HCT116 (cell line): ENCODE results near the gene GMDS. TPM values are rescaled to one million over a fixed set of nuclear protein-coding genes. Genes with fewer than 3 reads are reported as not detected.

Experiments used
- ATAC-seq: fragments of 200-7000 bp; cut with Tn5 transposase; 2 replicates; pipeline ENCODE4 v1.9.1; 2020; ENCODE audit warnings: mild to moderate bottlenecking, moderate library complexity
- BruUV-seq: library from RNA; stranded (reverse); fragments of 400-500 nt; replicated peaks from 2 replicates; lab custom pipeline; 2021; lab: Mats Ljungman, UMichigan
- CTCF ChIA-PET: fragments of 300-600 bp; sonication (Branson Sonifier 250); formaldehyde crosslinking; loops from one replicate; lab custom pipeline; 2021; ENCODE audit warnings: antibody characterized with exemption; lab: Charles Lee
- POLR2A ChIA-PET: fragments of 300-600, 350-600 bp; sonication (Branson Sonifier 250); formaldehyde crosslinking; loops from one replicate; lab custom pipeline; 2021; ENCODE audit warnings: antibody characterized with exemption; lab: Charles Lee
- RAD21 ChIA-PET, 2 experiments: fragments of 300-600 bp; sonication (Branson Sonifier 250); formaldehyde crosslinking; loops; one replicate each; lab custom pipeline; 2023; ENCODE audit warnings: low total read pairs in 2 of 2; ENCODE audit not compliant: uncharacterized antibody in 2 of 2, unreplicated experiment in 2 of 2, low non-redundant PET in 1 of 2; lab: Charles Lee
- DNase-seq: peaks from one replicate; pipeline ENCODE4 v3.0.0-alpha.2; 2010; ENCODE audit warnings: low read depth, low spot score
- H2AFZ ChIP-seq: fragments of 200-600 bp; shearing (Covaris generic), sonication (generic); 2 replicates; pipeline ENCODE4 v1.6.1; 2017; ENCODE audit warnings: low read depth, mixed run types, mixed read lengths, antibody characterized with exemption, low read length; ENCODE audit not compliant: poor library complexity, severe bottlenecking
- H3K27ac ChIP-seq: 2 replicates; pipeline ENCODE4 v1.5.1; 2012; ENCODE audit warnings: low read depth, low read length
- H3K27me3 ChIP-seq: fragments of 200-600 bp; sonication (generic); 2 replicates; pipeline ENCODE4 v1.6.1; 2016; ENCODE audit warnings: mixed run types, low read length, mixed read lengths; ENCODE audit not compliant: insufficient read depth
- H3K36me3 ChIP-seq, 2 experiments: fragments of 200-500 bp in 1 of 2; fragments of 200-600 bp in 1 of 2; sonication (Bioruptor generic) in 1 of 2; sonication (generic) in 1 of 2; 2 replicates each; pipeline versions ENCODE4 v1.5.1 to v1.6.1; 2014 to 2016; ENCODE audit warnings: low read length in 2 of 2, inconsistent platforms in 1 of 2, mixed read lengths in 1 of 2, mixed run types in 1 of 2; ENCODE audit not compliant: insufficient read depth in 2 of 2, control insufficient read depth in 1 of 2
- H3K4me1 ChIP-seq, 2 experiments: fragments of 200-600 bp in 1 of 2; sonication (generic) in 1 of 2; 2 replicates each; pipeline versions ENCODE4 v1.5.1 to v1.6.1; 2012 to 2017; ENCODE audit warnings: low read length in 2 of 2, inconsistent platforms in 1 of 2, mild to moderate bottlenecking in 1 of 2, mixed read lengths in 1 of 2, mixed run types in 1 of 2, moderate library complexity in 1 of 2; ENCODE audit not compliant: insufficient read depth in 2 of 2, control insufficient read depth in 1 of 2
- H3K4me2 ChIP-seq: fragments of 200-600 bp; sonication (generic); 2 replicates; pipeline ENCODE4 v1.6.1; 2017; ENCODE audit warnings: mixed run types, low read length, mixed read lengths
- H3K4me3 ChIP-seq, 2 experiments: fragments of 200-600 bp in 1 of 2; sonication (generic) in 1 of 2; replicated peaks in 1 of 2; 2 replicates each; pipeline ENCODE4 v1.5.1; 2011 to 2016; ENCODE audit warnings: low read length in 2 of 2, control low read depth in 1 of 2, low read depth in 1 of 2, mild to moderate bottlenecking in 1 of 2, mixed read lengths in 1 of 2, mixed run types in 1 of 2
- H3K79me2 ChIP-seq: fragments of 200-600 bp; sonication (generic); 2 replicates; pipeline ENCODE4 v1.6.1; 2017; ENCODE audit warnings: mild to moderate bottlenecking, mixed run types, low read length, moderate library complexity, mixed read lengths; ENCODE audit not compliant: insufficient read depth
- H3K9ac ChIP-seq: fragments of 200-600 bp; sonication (generic); 2 replicates; pipeline ENCODE4 v1.6.1; 2016; ENCODE audit warnings: low read length, mixed read lengths
- H3K9me2 ChIP-seq: fragments of 200-600 bp; sonication (generic), shearing (Covaris generic); 2 replicates; pipeline ENCODE4 v1.6.1; 2017; ENCODE audit warnings: mixed run types, mild to moderate bottlenecking, moderate library complexity; ENCODE audit not compliant: insufficient read depth
- H3K9me3 ChIP-seq, 2 experiments: fragments of 200-500 bp in 1 of 2; fragments of 200-600 bp in 1 of 2; sonication (Bioruptor generic) in 1 of 2; sonication (generic) in 1 of 2; 2 replicates each; pipeline ENCODE4 v1.6.1; 2014 to 2017; ENCODE audit warnings: low read length in 2 of 2, mixed read lengths in 2 of 2, inconsistent platforms in 1 of 2, low read depth in 1 of 2, mild to moderate bottlenecking in 1 of 2, mixed run types in 1 of 2, moderate library complexity in 1 of 2; ENCODE audit not compliant: control insufficient read depth in 1 of 2, insufficient read depth in 1 of 2
- H4K20me1 ChIP-seq: fragments of 200-600 bp; sonication (generic), shearing (Covaris generic); 2 replicates; pipeline ENCODE4 v1.6.1; 2017; ENCODE audit warnings: mixed run types, mild to moderate bottlenecking, moderate library complexity; ENCODE audit not compliant: insufficient read depth
- CEBPB ChIP-seq: IDR thresholded peaks from 2 replicates; pipeline ENCODE4 v1.6.1; 2012; ENCODE audit warnings: low read depth
- ELF1 ChIP-seq: IDR thresholded peaks from 2 replicates; pipeline ENCODE4 v1.6.1; 2012; ENCODE audit warnings: low read depth, borderline replicate concordance
- EZH2 ChIP-seq: fragments of 200-600 bp; sonication (generic); IDR thresholded peaks from 2 replicates; pipeline ENCODE4 v1.6.1; 2017; ENCODE audit warnings: antibody characterized with exemption, mixed run types
- EZH2phosphoT487 ChIP-seq: fragments of 200-600 bp; IDR thresholded peaks from 2 replicates; pipeline ENCODE4 v1.6.1; 2018; ENCODE audit warnings: antibody characterized with exemption, borderline replicate concordance
- FOSL1 ChIP-seq: IDR thresholded peaks from 2 replicates; pipeline ENCODE4 v1.6.1; 2012; ENCODE audit warnings: low read depth
- JUND ChIP-seq: IDR thresholded peaks from 2 replicates; pipeline ENCODE4 v1.6.1; 2012
- POLR2AphosphoS5 ChIP-seq: IDR thresholded peaks from 2 replicates; pipeline ENCODE4 v1.6.1; 2011; ENCODE audit warnings: mild to moderate bottlenecking, low read depth, low read length, moderate library complexity
- ZFX ChIP-seq: fragments of 450-650 bp; IDR thresholded peaks from 2 replicates; pipeline ENCODE4 v1.6.1; 2017
- ZNF274 ChIP-seq: fragments of 200-500 bp; sonication (Bioruptor generic); IDR thresholded peaks from 2 replicates; pipeline ENCODE4 v1.6.1; 2014; ENCODE audit warnings: mild to moderate bottlenecking, low read depth, low read length, inconsistent platforms
- intact Hi-C: fragments of 100-400 bp; cut with micrococcal nuclease; formaldehyde crosslinking; loops from 2 replicates; pipeline ENCODE4 v1.10.0; 2022
- total RNA-seq: library from RNA; stranded (reverse); gene quantifications from one replicate; pipeline ENCODE4 v1.2.1, GENCODE V29; 2021; ENCODE audit not compliant: unreplicated experiment
- TF ChIP-seq, protein P1 (sequence below), 3 experiments: fragments of 200-600 bp in 1 of 3; sonication (generic) in 1 of 3; IDR thresholded peaks in 2 of 3; conservative IDR thresholded peaks in 1 of 3; 2 replicates each; pipeline ENCODE4 v1.5.1; 2012 to 2017; ENCODE audit warnings: low read depth in 2 of 3, low read length in 2 of 3, antibody characterized with exemption in 1 of 3, borderline replicate concordance in 1 of 3, control low read depth in 1 of 3, mild to moderate bottlenecking in 1 of 3, mixed read lengths in 1 of 3, mixed run types in 1 of 3, moderate library complexity in 1 of 3; ENCODE audit not compliant: insufficient read depth in 1 of 3
- TF ChIP-seq, protein P2 (sequence below): IDR thresholded peaks from 2 replicates; pipeline ENCODE4 v1.6.1; 2012; ENCODE audit warnings: low read depth
- TF ChIP-seq, protein P3 (sequence below): IDR thresholded peaks from 2 replicates; pipeline ENCODE4 v1.6.1; 2011; ENCODE audit warnings: mild to moderate bottlenecking, low read length, moderate library complexity; ENCODE audit not compliant: insufficient replicate concordance; ENCODE audit errors: extremely low read depth

GMDS gene
- total RNA-seq, 1 experiment from 2014 or later, result 34.4 TPM

DNA sequence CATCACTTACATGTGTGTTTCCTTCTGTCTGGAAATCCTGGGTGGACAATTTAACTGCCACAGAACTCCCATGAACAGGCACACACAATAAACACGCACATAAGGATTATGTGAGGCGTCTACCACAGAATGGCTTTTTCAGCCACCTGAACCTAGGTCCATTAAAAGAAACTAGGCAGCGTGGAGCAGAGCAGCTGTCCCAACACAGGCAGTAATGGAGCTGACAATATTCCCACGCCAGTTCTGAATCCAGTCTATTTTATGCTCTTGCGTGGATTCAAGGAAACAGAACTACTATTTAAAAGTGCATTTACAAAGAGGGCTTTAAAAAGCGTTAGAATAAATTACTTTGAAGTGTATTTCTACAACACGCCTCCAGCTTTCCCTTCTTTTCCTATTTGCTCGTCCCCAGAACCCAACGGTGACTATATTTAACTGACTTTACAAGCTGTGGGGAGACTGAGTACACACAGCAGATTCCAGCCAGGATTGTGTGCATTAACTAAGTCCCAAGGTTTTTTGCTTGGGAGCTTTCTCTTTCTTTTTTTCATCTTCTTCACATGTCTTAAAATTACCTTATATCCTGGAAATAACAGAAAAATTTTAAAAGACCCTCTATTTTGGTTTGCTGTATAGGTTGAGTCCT is 95.9 kb downstream of the GMDS start:
- H3K9ac ChIP-seq, result no peak overlapping the region
- H3K27ac ChIP-seq, result no peak overlapping the region
- H3K4me1 ChIP-seq, result no peaks in the 10 kb centered on the region
- DNase-seq (no peak), ATAC-seq (no peak)
- intact Hi-C loops, result no loop called here
- no peaks in the 10 kb centered on the region for H4K20me1 ChIP-seq
- ChIA-PET POLR2A (no interaction called here), CTCF (no interaction called here), RAD21 (no interaction called here)
- H3K9me3 ChIP-seq, result no peaks in the 10 kb centered on the region
- H3K4me2 ChIP-seq, result no peak overlapping the region
- no peak overlapping the region for H2AFZ ChIP-seq
- no TSS peak for BruUV-seq
- TF ChIP-seq, protein P1, sequence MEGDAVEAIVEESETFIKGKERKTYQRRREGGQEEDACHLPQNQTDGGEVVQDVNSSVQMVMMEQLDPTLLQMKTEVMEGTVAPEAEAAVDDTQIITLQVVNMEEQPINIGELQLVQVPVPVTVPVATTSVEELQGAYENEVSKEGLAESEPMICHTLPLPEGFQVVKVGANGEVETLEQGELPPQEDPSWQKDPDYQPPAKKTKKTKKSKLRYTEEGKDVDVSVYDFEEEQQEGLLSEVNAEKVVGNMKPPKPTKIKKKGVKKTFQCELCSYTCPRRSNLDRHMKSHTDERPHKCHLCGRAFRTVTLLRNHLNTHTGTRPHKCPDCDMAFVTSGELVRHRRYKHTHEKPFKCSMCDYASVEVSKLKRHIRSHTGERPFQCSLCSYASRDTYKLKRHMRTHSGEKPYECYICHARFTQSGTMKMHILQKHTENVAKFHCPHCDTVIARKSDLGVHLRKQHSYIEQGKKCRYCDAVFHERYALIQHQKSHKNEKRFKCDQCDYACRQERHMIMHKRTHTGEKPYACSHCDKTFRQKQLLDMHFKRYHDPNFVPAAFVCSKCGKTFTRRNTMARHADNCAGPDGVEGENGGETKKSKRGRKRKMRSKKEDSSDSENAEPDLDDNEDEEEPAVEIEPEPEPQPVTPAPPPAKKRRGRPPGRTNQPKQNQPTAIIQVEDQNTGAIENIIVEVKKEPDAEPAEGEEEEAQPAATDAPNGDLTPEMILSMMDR (IDR thresholded peaks at IDR 0.05 in 2 of 3, conservative IDR thresholded peaks at IDR 0.05 in 1 of 3; ENCODE audit: borderline replicate concordance in 1 of 3, insufficient read depth in 1 of 3, low read depth in 2 of 3, low read length in 2 of 3), result no peak
- no peak for TF ChIP-seq EZH2phosphoT487
- H3K9me2 ChIP-seq, result no peaks in the 10 kb centered on the region
- H3K27me3 ChIP-seq, result no peaks in the 10 kb centered on the region
- no peaks in the 10 kb centered on the region for H3K79me2 ChIP-seq
- no peak overlapping the region for H3K4me3 ChIP-seq
- no peaks in the 10 kb centered on the region for H3K36me3 ChIP-seq

DNA sequence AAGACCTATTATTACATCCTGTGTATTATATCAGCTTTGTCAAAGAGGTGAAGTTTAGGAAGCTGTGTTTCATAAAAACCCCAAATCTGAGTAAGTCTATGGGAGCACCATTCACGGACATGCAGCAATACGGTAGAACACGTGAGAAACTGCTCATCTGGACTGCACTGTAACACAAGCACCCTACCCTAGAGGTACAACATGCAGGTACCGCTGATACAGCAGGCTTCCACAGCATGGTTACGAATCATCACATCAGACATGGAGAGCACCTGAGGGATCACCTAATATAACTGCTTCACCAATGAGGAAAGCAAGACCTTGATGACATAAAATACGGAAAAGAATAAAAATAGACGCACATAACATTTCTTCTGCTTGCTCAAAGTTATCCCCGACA is 96.7 kb downstream of the GMDS start:
- H3K9me2 ChIP-seq, result no peaks in the 10 kb centered on the region
- H3K27me3 ChIP-seq, result no peaks in the 10 kb centered on the region
- no peak overlapping the region for H3K27ac ChIP-seq
- ATAC-seq (no peak), DNase-seq (no peak)
- H3K4me3 ChIP-seq, result no peak overlapping the region
- no TSS peak for BruUV-seq
- H3K4me2 ChIP-seq, result no peak overlapping the region
- H3K36me3 ChIP-seq, result no peaks in the 10 kb centered on the region
- H4K20me1 ChIP-seq, result no peaks in the 10 kb centered on the region
- RAD21 ChIA-PET, result no interaction called here
- no peak overlapping the region for H3K9ac ChIP-seq
- H3K4me1 ChIP-seq, result peaks cover 4% of the 10 kb centered on the region in 2 experiments; a peak in 2 of 4 replicates
- CTCF ChIA-PET, result no interaction called here
- H2AFZ ChIP-seq, result no peak overlapping the region
- intact Hi-C loops, result no loop called here
- POLR2A ChIA-PET, result no interaction called here
- no peaks in the 10 kb centered on the region for H3K9me3 ChIP-seq
- H3K79me2 ChIP-seq, result no peaks in the 10 kb centered on the region
- no peak for TF ChIP-seq CEBPB
- TF ChIP-seq POLR2AphosphoS5, result no peak
- no peak for TF ChIP-seq JUND
- TF ChIP-seq, protein P2, sequence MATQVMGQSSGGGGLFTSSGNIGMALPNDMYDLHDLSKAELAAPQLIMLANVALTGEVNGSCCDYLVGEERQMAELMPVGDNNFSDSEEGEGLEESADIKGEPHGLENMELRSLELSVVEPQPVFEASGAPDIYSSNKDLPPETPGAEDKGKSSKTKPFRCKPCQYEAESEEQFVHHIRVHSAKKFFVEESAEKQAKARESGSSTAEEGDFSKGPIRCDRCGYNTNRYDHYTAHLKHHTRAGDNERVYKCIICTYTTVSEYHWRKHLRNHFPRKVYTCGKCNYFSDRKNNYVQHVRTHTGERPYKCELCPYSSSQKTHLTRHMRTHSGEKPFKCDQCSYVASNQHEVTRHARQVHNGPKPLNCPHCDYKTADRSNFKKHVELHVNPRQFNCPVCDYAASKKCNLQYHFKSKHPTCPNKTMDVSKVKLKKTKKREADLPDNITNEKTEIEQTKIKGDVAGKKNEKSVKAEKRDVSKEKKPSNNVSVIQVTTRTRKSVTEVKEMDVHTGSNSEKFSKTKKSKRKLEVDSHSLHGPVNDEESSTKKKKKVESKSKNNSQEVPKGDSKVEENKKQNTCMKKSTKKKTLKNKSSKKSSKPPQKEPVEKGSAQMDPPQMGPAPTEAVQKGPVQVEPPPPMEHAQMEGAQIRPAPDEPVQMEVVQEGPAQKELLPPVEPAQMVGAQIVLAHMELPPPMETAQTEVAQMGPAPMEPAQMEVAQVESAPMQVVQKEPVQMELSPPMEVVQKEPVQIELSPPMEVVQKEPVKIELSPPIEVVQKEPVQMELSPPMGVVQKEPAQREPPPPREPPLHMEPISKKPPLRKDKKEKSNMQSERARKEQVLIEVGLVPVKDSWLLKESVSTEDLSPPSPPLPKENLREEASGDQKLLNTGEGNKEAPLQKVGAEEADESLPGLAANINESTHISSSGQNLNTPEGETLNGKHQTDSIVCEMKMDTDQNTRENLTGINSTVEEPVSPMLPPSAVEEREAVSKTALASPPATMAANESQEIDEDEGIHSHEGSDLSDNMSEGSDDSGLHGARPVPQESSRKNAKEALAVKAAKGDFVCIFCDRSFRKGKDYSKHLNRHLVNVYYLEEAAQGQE, result no peak
- no peak for TF ChIP-seq ZNF274
- TF ChIP-seq EZH2, result no peak
- TF ChIP-seq EZH2phosphoT487, result no peak
- no peak for TF ChIP-seq ELF1
- no peak for TF ChIP-seq FOSL1
- no peak for TF ChIP-seq ZFX
- TF ChIP-seq, protein P3, sequence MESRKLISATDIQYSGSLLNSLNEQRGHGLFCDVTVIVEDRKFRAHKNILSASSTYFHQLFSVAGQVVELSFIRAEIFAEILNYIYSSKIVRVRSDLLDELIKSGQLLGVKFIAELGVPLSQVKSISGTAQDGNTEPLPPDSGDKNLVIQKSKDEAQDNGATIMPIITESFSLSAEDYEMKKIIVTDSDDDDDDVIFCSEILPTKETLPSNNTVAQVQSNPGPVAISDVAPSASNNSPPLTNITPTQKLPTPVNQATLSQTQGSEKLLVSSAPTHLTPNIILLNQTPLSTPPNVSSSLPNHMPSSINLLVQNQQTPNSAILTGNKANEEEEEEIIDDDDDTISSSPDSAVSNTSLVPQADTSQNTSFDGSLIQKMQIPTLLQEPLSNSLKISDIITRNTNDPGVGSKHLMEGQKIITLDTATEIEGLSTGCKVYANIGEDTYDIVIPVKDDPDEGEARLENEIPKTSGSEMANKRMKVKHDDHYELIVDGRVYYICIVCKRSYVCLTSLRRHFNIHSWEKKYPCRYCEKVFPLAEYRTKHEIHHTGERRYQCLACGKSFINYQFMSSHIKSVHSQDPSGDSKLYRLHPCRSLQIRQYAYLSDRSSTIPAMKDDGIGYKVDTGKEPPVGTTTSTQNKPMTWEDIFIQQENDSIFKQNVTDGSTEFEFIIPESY, result no peak
